GM18907 (cell line): ENCODE measurements around the gene GATAD2A.

Experiments used
- ATAC-seq: cut with Tn5 transposase; IDR thresholded peaks from one replicate; pipeline ENCODE4 v1.9.1; 2021; ENCODE audit warnings: mild to moderate bottlenecking, moderate library complexity; ENCODE audit not compliant: unreplicated experiment

Gene GATAD2A

GRCh38 chr19:19542507-19542906, 137.0 kb downstream of the GATAD2A start:
- ATAC-seq, result no peak

DNA sequence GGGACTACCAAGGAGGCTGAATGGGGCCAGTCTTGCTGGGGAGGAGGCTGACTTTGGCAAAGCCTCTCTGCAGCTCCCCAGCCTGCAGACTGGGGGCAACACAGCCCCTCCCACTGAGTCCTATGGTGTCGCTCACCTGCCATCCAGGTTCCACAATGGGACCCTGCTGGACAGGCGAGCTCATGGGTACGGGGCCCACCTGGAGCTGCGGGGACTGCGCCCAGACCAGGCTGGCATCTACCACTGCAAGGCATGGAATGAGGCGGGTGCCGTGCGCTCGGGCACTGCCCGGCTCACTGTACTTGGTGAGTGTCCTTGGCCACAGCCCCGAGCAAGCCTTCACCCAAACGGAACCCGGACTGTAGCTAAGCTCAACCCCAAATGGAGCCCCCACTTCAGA, 137.6 kb downstream of the GATAD2A start:
- ATAC-seq, result no peak

- no peak for ATAC-seq
Observed at GRCh38 chr19:19543640-19544039, 138.2 kb downstream of the GATAD2A start.

- no peak for ATAC-seq
Observed at GRCh38 chr19:19544257-19544953, 138.9 kb downstream of the GATAD2A start.

DNA sequence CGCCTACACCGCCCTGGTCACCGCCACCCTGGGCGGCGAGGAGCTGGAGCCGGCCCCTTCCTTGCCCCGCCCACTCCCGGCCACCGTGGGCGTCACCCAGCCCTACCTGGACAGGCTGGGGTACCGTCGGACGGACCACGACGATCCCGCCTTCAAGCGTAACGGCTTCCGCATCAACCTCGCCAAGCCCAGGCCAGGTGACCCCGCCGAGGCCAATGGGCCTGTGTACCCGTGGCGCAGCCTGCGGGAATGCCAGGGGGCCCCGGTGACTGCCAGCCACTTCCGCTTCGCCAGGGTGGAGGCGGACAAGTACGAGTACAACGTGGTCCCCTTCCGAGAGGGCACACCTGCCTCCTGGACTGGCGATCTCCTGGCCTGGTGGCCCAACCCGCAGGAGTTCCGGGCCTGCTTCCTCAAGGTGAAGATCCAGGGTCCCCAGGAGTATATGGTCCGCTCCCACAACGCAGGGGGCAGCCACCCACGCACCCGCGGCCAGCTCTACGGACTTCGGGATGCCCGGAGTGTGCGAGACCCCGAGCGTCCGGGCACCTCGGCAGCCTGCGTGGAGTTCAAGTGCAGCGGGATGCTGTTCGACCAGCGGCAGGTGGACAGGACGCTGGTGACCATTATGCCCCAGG, 139.6 kb downstream of the GATAD2A start:
- ATAC-seq, result no peak

DNA sequence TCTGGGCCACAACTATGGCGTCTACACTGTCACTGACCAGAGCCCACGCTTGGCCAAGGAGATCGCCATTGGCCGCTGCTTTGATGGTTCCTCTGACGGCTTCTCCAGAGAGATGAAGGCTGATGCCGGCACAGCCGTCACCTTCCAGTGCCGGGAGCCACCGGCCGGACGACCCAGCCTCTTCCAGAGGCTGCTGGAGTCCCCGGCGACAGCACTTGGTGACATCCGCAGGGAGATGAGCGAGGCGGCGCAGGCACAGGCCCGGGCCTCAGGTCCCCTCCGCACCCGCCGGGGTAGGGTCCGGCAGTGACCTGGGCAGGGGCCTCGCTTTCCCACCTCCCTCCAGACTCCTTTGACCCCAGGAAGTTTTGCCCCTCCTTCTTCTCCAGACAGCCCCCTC, 140.2 kb downstream of the GATAD2A start:
- ATAC-seq, result no peak

DNA sequence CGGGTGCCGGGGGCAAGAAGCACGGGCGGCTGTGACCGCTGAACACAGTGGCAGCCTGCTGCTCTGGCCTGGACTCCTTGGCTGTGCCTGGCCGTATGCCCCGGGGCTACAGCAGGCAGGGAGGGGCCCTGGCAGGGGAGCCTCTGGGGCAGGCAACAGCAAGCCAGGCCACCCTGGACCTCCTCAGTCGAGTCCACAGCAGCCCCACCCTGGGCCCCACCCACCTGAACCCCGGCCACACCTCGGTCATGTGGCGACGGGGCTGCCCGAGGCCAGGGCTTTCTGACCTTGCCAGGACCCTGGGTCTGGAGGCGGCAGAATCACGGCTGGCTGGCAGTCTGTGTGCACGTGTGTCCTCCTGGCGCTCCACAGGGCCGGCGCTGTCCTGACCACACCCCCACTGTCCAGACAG, 141.3 kb downstream of the GATAD2A start:
- ATAC-seq, result no peak

DNA sequence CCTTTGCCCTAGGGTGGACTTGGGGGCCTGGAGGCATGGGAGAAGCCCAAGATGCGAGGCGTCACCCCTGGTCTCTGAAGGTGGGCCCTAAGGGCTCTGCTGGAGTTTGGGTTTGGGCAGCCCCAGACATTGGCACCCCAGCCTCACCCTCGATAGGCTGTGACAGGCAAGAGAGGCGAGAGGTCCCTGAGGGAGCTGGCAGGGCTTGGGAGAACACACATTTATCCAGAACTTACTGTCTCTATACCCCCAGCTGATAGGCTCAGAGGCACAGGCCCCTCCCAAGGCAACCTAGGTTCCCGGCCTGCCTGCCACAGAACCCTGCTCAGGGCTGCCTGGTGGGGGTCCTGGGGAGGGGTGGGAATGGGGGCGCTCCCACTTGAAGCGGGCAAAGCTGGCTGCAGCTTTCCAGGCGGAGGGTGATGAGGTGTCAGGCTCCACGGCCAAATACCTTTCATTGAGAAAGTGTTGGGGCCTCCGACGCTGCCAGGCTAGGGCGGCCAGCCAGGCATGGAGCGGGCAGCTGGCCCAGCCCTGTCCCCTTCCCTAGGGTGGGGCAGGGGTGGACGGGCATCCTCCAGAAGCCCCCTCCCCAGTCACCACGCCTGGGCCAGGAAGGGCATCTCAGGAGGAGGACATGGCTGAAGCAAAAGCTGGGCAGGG, 142.3 kb downstream of the GATAD2A start:
- no peak for ATAC-seq

- no peak for ATAC-seq
Observed at GRCh38 chr19:19548915-19549759, 143.7 kb downstream of the GATAD2A start.

DNA sequence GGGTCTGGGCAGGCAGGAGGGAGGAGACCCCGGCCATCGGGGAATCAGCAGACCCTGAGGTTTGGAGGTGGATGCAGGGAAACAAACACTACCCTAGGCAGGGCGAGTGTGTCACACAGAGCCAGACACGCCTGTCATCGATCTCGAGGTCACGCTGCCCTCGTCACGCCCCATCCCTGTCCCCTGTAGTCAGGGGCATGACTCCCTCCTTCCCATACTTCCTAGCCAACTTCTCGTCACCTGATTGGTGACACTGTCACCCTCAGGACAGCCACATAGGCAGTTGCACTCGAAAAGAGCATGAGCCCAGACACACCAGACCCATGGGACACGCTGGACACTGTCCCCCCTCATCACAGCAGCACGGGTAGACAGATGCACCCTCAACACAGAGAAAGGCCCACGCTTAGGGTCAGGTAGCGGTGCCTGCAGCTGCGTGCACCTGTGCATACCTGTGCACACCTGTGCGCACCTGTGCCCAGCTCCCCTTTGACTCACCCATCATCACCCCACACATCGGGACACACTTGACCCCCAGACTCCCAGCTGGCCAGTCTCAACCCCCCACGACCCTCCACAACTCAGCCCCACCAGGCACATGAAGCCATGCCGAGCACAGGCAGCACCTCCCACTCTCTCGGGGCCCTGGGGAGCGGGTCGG, 144.5 kb downstream of the GATAD2A start:
- ATAC-seq, result no peak

DNA sequence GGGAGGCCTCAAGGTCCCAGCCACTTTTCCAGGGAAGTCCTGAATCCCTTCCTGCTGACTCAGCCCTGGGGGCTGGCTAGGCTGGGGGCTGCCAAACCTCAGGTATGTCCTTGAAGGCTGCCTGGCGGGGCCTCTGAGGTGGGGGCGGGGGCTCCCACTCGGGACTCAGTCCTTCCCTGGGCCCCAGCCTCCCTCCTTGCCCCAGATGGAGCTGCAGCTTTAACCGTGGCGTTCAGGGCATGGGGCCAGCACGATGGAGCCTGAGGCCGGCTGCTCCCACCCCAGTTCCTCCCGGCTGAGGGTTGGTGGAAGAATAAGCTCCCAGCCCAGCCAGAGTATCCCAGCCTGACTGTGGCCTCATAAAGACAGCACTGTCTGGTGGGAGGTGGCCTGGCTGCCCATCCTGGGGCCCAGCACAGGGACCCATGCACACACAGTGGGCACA, 145.0 kb downstream of the GATAD2A start:
- ATAC-seq, result no peak

DNA sequence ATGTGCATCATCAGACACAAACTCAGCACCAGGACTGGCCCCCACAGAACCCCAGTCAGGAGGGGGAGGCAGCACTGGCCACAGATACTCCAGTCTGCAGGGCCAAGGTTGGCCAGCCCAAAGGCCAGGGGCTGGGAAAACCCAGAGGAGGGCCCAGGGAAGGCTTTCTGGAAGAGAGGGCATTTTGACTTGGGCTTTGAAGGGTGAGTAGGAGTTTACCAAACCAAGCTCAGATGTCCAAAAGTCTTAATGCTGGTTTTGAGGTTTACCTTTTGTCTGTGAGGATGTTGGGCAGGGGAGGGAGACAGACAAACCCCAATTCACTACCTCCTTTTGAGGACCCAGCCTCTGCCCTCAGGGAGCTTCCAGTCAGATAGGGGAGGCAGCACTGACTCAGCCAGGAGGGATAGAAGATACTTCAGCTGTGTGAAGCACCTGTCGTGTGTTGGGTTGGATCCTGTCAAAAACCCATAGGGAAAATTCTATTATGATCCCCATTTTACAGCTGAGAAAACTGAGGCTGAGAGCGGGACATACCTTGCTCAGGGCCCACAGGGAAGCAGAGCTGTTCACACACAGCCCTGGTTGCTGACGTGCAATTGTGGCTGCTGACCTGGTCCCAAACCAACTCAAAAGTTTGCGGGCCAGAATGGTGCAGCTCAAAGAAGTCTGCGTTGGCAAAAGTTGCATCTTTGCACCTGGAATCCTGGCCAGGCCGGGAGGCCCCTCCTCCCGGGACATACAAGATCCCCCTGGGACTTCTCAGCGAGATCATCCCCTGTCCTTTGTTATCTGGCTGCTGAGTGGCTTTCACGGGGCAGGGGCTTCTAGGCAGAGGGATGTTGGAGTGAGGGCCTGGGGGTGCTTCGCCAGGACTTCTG, 145.7 kb downstream of the GATAD2A start:
- no peak for ATAC-seq

- ATAC-seq, result no peak
Observed at GRCh38 chr19:19551853-19552192, 146.3 kb downstream of the GATAD2A start.

GRCh38 chr19:19552798-19553197, 147.3 kb downstream of the GATAD2A start:
- ATAC-seq, result no peak

- no peak for ATAC-seq
Observed at GRCh38 chr19:19553670-19554069, 148.2 kb downstream of the GATAD2A start.

DNA sequence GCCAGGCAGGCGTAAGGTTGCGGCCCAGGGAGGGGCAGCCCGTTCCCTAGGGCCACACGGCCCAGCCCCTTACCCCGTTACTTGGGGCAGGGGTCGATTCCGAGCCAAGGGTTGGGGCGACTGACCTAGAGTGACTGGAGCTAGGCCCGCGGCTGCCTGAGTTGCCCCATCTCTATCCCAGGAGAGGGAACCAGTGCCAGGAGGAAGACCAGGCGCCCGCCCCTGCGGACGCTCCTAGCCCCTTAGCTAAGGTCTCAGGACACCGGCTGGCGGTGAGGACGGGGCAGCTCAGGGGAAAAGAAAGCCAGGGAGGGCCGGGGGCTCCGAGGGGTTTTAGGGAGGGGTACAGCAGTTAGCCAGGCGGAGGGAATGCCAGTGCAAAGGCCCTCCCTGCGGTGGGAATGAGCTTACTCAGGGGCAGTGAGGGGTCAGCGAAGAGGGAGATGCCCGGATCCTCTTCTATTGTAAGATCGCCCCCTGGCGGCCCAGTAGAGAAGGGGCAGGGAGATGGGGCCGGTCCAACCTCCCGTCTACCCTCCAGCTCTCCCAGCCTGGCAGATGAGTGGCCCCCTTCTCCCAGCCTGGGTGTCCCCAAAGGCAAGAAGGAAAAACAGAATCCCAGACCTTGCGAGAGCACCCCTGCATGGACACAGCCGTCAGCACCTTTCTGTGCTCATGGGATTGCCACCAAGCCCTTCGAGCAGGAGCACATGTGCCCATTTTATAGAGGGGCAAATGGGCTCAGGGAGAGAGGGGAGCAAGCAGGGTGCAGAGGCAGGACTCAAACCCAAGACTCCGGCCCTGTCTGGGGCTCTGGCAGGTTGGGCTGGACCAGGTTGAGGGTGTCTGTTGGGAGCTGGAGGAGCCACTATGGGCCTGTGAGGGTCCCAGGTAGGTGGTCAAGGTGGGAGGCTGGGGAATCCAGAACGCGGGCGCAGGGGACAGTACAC, 148.9 kb downstream of the GATAD2A start:
- ATAC-seq, result no peak

DNA sequence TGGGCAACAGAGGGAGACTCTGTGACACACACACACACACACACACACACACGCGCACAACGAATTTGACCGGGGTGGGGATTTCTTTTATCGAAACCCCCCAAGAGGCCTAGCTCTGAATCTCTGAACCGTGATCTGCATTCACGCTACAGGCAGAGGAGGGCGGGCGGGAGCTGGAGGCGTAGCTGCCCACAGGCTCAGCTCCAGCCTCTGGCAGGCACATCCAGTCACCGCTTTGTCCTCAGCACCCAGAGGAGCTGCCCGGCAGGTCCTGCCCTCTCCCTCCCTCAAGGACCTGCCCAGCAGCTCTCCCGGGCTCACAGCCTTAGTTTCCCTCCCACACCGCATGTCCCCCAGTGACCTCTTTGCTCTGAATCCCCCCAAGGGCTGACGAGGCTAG, 152.6 kb downstream of the GATAD2A start:
- ATAC-seq, result no peak
